HepG2 (cell line): ENCODE results near the gene GPR158. TPM values are rescaled to one million over a fixed set of nuclear protein-coding genes. Genes with fewer than 3 reads are reported as not detected.

ENCODE experiments used
- ATAC-seq: fragments of 200-7000 bp; cut with Tn5 transposase; 3 replicates; pipeline ENCODE4 v1.9.1; 2020; ENCODE audit warnings: mild to moderate bottlenecking, moderate library complexity
- BruUV-seq: library from RNA; stranded (reverse); fragments of 400-500 nt; replicated peaks from 2 replicates; lab custom pipeline; 2021; lab: Mats Ljungman, UMichigan
- CTCF ChIA-PET: fragments of 300-600 bp; formaldehyde crosslinking; extraction: SDS; loops from one replicate; lab custom pipeline; 2021; ENCODE audit warnings: low total read pairs, inconsistent platforms, low intra/inter-chr PET ratio; lab: Yijun Ruan, JAX
- POLR2A ChIA-PET: fragments of 350-600 bp; sonication (Branson Sonifier 250); formaldehyde crosslinking; loops from one replicate; lab custom pipeline; 2020; ENCODE audit warnings: antibody characterized with exemption, inconsistent platforms; lab: Yijun Ruan, JAX
- DNase-seq: peaks from one replicate; pipeline ENCODE4 v3.0.0-alpha.2; 2015; ENCODE audit warnings: low spot score
- FAIRE-seq: peaks from 3 replicates; lab custom pipeline; 2011; peaks lifted over from hg19 to GRCh38; lab: Jason Lieb, UNC
- H2AFZ ChIP-seq: one replicate; pipeline ENCODE4 v1.6.1; 2011; ENCODE audit warnings: low read length, inconsistent platforms
- H3K27ac ChIP-seq: fragments of 300-600 bp; 3 replicates; pipeline ENCODE4 v1.8.0; 2011; ENCODE audit warnings: mixed run types, mild to moderate bottlenecking, mixed read lengths, low read length, inconsistent platforms; ENCODE audit not compliant: insufficient read depth; ENCODE audit errors: extremely low read length
- H3K27me3 ChIP-seq, 2 experiments: fragments of 200-600 bp in 1 of 2; 2 replicates in 1 of 2; 3 replicates in 1 of 2; pipeline versions ENCODE4 v1.6.0 to v1.8.0; 2011; ENCODE audit warnings: low read length in 2 of 2, mild to moderate bottlenecking in 2 of 2, moderate library complexity in 2 of 2, inconsistent platforms in 1 of 2; ENCODE audit not compliant: insufficient read depth in 2 of 2, control insufficient read depth in 1 of 2
- H3K36me3 ChIP-seq, 2 experiments: fragments of 200-600 bp in 1 of 2; replicated peaks in 1 of 2; 2 replicates in 1 of 2; 3 replicates in 1 of 2; pipeline versions ENCODE4 v1.5.1 to v1.8.0; 2011; ENCODE audit warnings: low read length in 2 of 2, inconsistent platforms in 1 of 2; ENCODE audit not compliant: insufficient read depth in 2 of 2, control insufficient read depth in 1 of 2
- H3K4me1 ChIP-seq: 2 replicates; pipeline ENCODE4 v1.5.1; 2012; ENCODE audit warnings: low read length, inconsistent platforms; ENCODE audit not compliant: insufficient read depth
- H3K4me2 ChIP-seq: 2 replicates; pipeline ENCODE4 v1.6.0; 2011; ENCODE audit warnings: low read depth, low read length, inconsistent platforms
- H3K4me3 ChIP-seq, 3 experiments: fragments of 200-600 bp in 1 of 3; sonication (generic), shearing (Covaris generic) in 1 of 3; replicated peaks in 1 of 3; 2 replicates each; pipeline ENCODE4 v1.5.1; 2011 to 2016; ENCODE audit warnings: low read length in 3 of 3, inconsistent platforms in 2 of 3, low read depth in 2 of 3, mild to moderate bottlenecking in 2 of 3, control low read depth in 1 of 3, mixed read lengths in 1 of 3; ENCODE audit not compliant: insufficient read depth in 1 of 3
- H3K79me2 ChIP-seq: one replicate; pipeline ENCODE4 v1.6.1; 2011; ENCODE audit warnings: low read length, inconsistent platforms; ENCODE audit not compliant: insufficient read depth
- H3K9ac ChIP-seq: 2 replicates; pipeline ENCODE4 v1.6.0; 2011; ENCODE audit warnings: mild to moderate bottlenecking, low read depth, low read length, inconsistent platforms; ENCODE audit not compliant: insufficient read depth
- H3K9me3 ChIP-seq: 2 replicates; pipeline ENCODE4 v1.5.1; 2012; ENCODE audit warnings: mild to moderate bottlenecking, low read length
- H4K20me1 ChIP-seq: 2 replicates; pipeline ENCODE4 v1.6.0; 2011; ENCODE audit warnings: inconsistent platforms, mild to moderate bottlenecking, low read length, moderate library complexity; ENCODE audit not compliant: insufficient read depth
- CAMTA2 ChIP-seq: sonication (generic); formaldehyde crosslinking; IDR thresholded peaks from 2 replicates; pipeline ENCODE4 v1.4.0; 2020; ENCODE audit warnings: mild to moderate bottlenecking, missing genetic modification reagents, borderline replicate concordance
- CTCF ChIP-seq: sonication (generic); formaldehyde crosslinking; IDR thresholded peaks from 2 replicates; pipeline ENCODE4 v1.5.0; 2020; ENCODE audit warnings: mild to moderate bottlenecking, missing genetic modification reagents, moderate library complexity
- HMG20B ChIP-seq: conservative IDR thresholded peaks from 2 replicates; pipeline ENCODE4 v1.6.1; 2016; ENCODE audit warnings: missing genetic modification reagents, missing compliant biosample characterization
- HOXD1 ChIP-seq: sonication (generic); formaldehyde crosslinking; IDR thresholded peaks from 2 replicates; pipeline ENCODE4 v1.5.0; 2020; ENCODE audit warnings: missing genetic modification reagents
- MLLT10 ChIP-seq: sonication (generic); formaldehyde crosslinking; IDR thresholded peaks from 2 replicates; pipeline ENCODE4 v1.4.0; 2020; ENCODE audit warnings: missing genetic modification reagents
- MLX ChIP-seq: IDR thresholded peaks from 2 replicates; pipeline ENCODE4 v1.6.1; 2016
- SETDB1 ChIP-seq: sonication (generic); formaldehyde crosslinking; IDR thresholded peaks from 2 replicates; pipeline ENCODE4 v1.5.1; 2020; ENCODE audit warnings: missing genetic modification reagents, mild to moderate bottlenecking, borderline replicate concordance
- SIX4 ChIP-seq: sonication (generic); formaldehyde crosslinking; IDR thresholded peaks from 2 replicates; pipeline ENCODE4 v1.4.0; 2020; ENCODE audit warnings: missing genetic modification reagents
- SOX6 ChIP-seq, 2 experiments: fragments of 450-650 bp in 1 of 2; sonication (generic) in 1 of 2; formaldehyde crosslinking in 1 of 2; IDR thresholded peaks; 2 replicates each; pipeline versions ENCODE4 v1.4.0 to v1.6.1; 2017 to 2020; ENCODE audit warnings: antibody characterized with exemption in 1 of 2, mild to moderate bottlenecking in 1 of 2, missing genetic modification reagents in 1 of 2
- SP140L ChIP-seq: sonication (generic); formaldehyde crosslinking; IDR thresholded peaks from 2 replicates; pipeline ENCODE4 v1.4.0; 2020; ENCODE audit warnings: missing genetic modification reagents, borderline replicate concordance
- ZBTB7A ChIP-seq: sonication (generic); formaldehyde crosslinking; IDR thresholded peaks from 2 replicates; pipeline ENCODE4 v1.8.0; 2022; ENCODE audit warnings: mild to moderate bottlenecking, missing genetic modification reagents
- ZNF20 ChIP-seq: sonication (generic); formaldehyde crosslinking; IDR thresholded peaks from 2 replicates; pipeline ENCODE4 v1.4.0; 2020; ENCODE audit warnings: mild to moderate bottlenecking, moderate library complexity, missing genetic modification reagents
- ZNF672 ChIP-seq: sonication (generic); formaldehyde crosslinking; IDR thresholded peaks from 2 replicates; pipeline ENCODE4 v1.8.1; 2022; ENCODE audit warnings: missing genetic modification reagents
- WGBS: methylation state at CpG from one replicate; pipeline ENCODE4 v1.1.6; 2017; ENCODE audit warnings: low lambda C conversion rate; 5-methylcytosine and 5-hydroxymethylcytosine counted together
- in situ Hi-C: cut with HindIII; loops from 2 replicates; pipeline ENCODE4 v1.10.0; 2017; ENCODE audit warnings: low pct_unique_long_range_greater_than_20kb; ENCODE audit not compliant: extremely low pct_ligation_motif_present
- intact Hi-C: fragments of 100-400 bp; cut with micrococcal nuclease; formaldehyde crosslinking; loops from one replicate; pipeline ENCODE4 v1.10.0; 2022; ENCODE audit not compliant: unreplicated experiment
- polyA plus RNA-seq, 8 experiments: library from polyadenylated mRNA; depleted of rRNA in 3 of 8; stranded (reverse) in 7 of 8; unstranded in 1 of 8; fragments of >200 nt; fragmentation: Illumina TruSeq in 4 of 8; extraction: Trizol in 4 of 8; gene quantifications; 2 replicates each; pipeline versions ENCODE4 v1.2.1 to v1.2.3, GENCODE V29; 2011 to 2016; ENCODE audit warnings: low read depth in 4 of 8, missing spikeins in 1 of 8, mixed read lengths in 1 of 8; ENCODE audit not compliant: insufficient read depth in 1 of 8
- total RNA-seq, 5 experiments: library from RNA; depleted of rRNA; stranded (reverse); fragments of >200 nt; fragmentation: Illumina TruSeq; extraction: Trizol; gene quantifications; 2 replicates each; pipeline ENCODE4 v1.2.3, GENCODE V29; 2016; ENCODE audit warnings: low read depth in 1 of 5

The GPR158 gene
- total and polyA plus RNA-seq, 2 of the 13 experiments (the other 11 are each of a cell fraction or from before 2014, with no cell fraction given), result not detected

DNA sequence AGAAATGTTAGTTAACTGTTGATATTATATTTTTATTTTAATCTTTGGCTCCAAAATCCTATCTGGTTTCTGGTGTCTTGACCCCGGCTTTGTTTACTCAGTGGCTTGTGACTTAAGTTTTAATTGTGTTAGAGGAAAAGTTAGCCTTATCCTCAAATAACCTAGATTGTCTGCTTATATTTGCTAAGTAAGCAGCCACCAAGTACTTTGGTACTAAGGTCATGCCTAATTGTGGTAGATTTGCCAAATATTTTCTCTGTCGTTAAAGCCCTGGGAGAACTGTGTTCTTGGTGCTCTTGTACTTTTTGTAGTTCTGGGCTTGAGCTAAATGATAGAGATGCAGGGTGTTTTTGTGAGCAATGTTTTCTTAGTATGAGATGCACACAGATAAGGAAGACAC lies 34.8 kb downstream of the GPR158 start:
- Histone ChIP-seq H3K27me3 (no peaks in the 10 kb centered on the region), H3K79me2 (no peaks in the 10 kb centered on the region), H2AFZ (no peak overlapping the region), H3K4me2 (no peak overlapping the region; the same call in 1 of the 2 replicates), H3K27ac (no peak overlapping the region), H3K36me3 (no peaks in the 10 kb centered on the region), H3K4me3 (no peak overlapping the region), H4K20me1 (no peaks in the 10 kb centered on the region), H3K9ac (no peak overlapping the region), H3K4me1 (peaks cover 8% of the 10 kb centered on the region; the same call in 1 of the 2 replicates), H3K9me3 (no peaks in the 10 kb centered on the region)
- in situ Hi-C loops (no loop called here), intact Hi-C loops (no loop called here)
- WGBS, result 0% methylated on average over 2 of the region's 2 CpGs
- ChIA-PET CTCF (no interaction called here), POLR2A (no interaction called here)
- DNase-seq, result no peak
- no peak for FAIRE-seq
- BruUV-seq, result no TSS peak
- TF ChIP-seq MLLT10 (CRISPR knock-in tag) (no peak), HMG20B (no peak), SOX6 (IDR thresholded peaks at IDR 0.05) (no peak), SOX6 (CRISPR knock-in tag; IDR thresholded peaks at IDR 0.05) (no peak)
- ATAC-seq, result no peak

- Histone ChIP-seq H4K20me1 (no peaks in the 10 kb centered on the region), H3K9me3 (no peaks in the 10 kb centered on the region), H3K27ac (no peak overlapping the region), H3K4me2 (no peak overlapping the region), H3K9ac (no peak overlapping the region), H3K79me2 (no peaks in the 10 kb centered on the region), H2AFZ (no peak overlapping the region), H3K4me1 (peaks cover 8% of the 10 kb centered on the region; the same call in 1 of the 2 replicates), H3K27me3 (no peaks in the 10 kb centered on the region), H3K4me3 (no peak overlapping the region), H3K36me3 (no peaks in the 10 kb centered on the region)
- in situ Hi-C loops (no loop called here), intact Hi-C loops (no loop called here)
- FAIRE-seq (no peak), ATAC-seq (no peak), DNase-seq (no peak)
- no TSS peak for BruUV-seq
- 22% methylated on average over 2 of the region's 2 CpGs for WGBS
- TF ChIP-seq ZBTB7A (CRISPR knock-in tag), result no peak
- no peak for TF ChIP-seq HOXD1 (CRISPR knock-in tag)
- TF ChIP-seq ZNF20 (CRISPR knock-in tag), result no peak
- TF ChIP-seq SIX4 (CRISPR knock-in tag), result no peak
- TF ChIP-seq SETDB1 (CRISPR knock-in tag), result no peak
- TF ChIP-seq SP140L (CRISPR knock-in tag), result no peak
- no peak for TF ChIP-seq CAMTA2
- no peak for TF ChIP-seq CTCF (CRISPR knock-in tag)
- no peak for TF ChIP-seq ZNF672 (CRISPR knock-in tag)
- no peak for TF ChIP-seq MLX (CRISPR knock-in tag)
- POLR2A ChIA-PET, result no interaction called here
- CTCF ChIA-PET, result no interaction called here
These were observed 35.5 kb downstream of the GPR158 start for GRCh38 chr10:25210265-25210664.
